Measurements from ENCODE around the gene SORBS2. TPM values are rescaled to one million over a fixed set of nuclear protein-coding genes. Genes with fewer than 3 reads are reported as not detected.

SORBS2 gene
- total and polyA plus RNA-seq, 2 of the 8 experiments (the other 6 are each of a cell fraction or from before 2014, with no cell fraction given): 73.0 to 87.1 TPM

- TF ChIP-seq CHD7 (IDR thresholded peaks at IDR 0.05; ENCODE audit: insufficient replicate concordance, low read length): no peak
- TF ChIP-seq CEBPB (IDR thresholded peaks at IDR 0.05; ENCODE audit: low read depth, low read length): no peak
- TF ChIP-seq TAF7 (optimal IDR thresholded peaks at IDR 0.05; ENCODE audit: borderline replicate concordance, low read depth, low read length): no peak
- TF ChIP-seq CBX5 (IDR thresholded peaks at IDR 0.05; ENCODE audit: low read depth, low read length): no peak
- TF ChIP-seq RXRA (IDR thresholded peaks at IDR 0.05; ENCODE audit: insufficient read depth, low read depth, low read length): no peak
- TF ChIP-seq KDM5A (IDR thresholded peaks at IDR 0.05; ENCODE audit: low read length): no peak
- TF ChIP-seq GTF2F1 (IDR thresholded peaks at IDR 0.05; ENCODE audit: borderline replicate concordance, low read depth, low read length): no peak
- TF ChIP-seq SIX5 (IDR thresholded peaks at IDR 0.05; ENCODE audit: low read depth, low read length): no peak
- TF ChIP-seq MAX (IDR thresholded peaks at IDR 0.05): no peak
- TF ChIP-seq TAF1 (IDR thresholded peaks at IDR 0.05; ENCODE audit: low read depth, low read length): no peak
- no peak for TF ChIP-seq TEAD4 (IDR thresholded peaks at IDR 0.05; ENCODE audit: low read depth, low read length)
- TF ChIP-seq MAFK (IDR thresholded peaks at IDR 0.05; ENCODE audit: low read depth, low read length): no peak
- TF ChIP-seq SUZ12 (IDR thresholded peaks at IDR 0.05; ENCODE audit: low read length): no peak
These were observed 111.4 kb downstream of the SORBS2 start (continued) for GRCh38 chr4:185700630-185701029.
